Suppressor macrophage treated with lipopolysaccharide for 1 hour (primary cell): Measurements from ENCODE around the gene NBDY.
"Not testable (repeated sequence)": the region's sequence is repeated elsewhere in the genome, so short reads cannot be mapped to it uniquely, and the experiment has no call there.

ENCODE experiments used
- DNase-seq, 3 donors: peaks; one replicate each; pipeline ENCODE4 v3.0.0-alpha.2; 2020 to 2022

NBDY gene

GRCh38 chrX:56764975-56765791 lies 36.1 kb downstream of the NBDY start:
- DNase-seq: peak in 1 of 3 donors; percentile 6

- peak; percentile 45 to 56 (median 49) for DNase-seq
Measured at GRCh38 chrX:56765811-56766553, 36.9 kb downstream of the NBDY start.

GRCh38 chrX:56766554-56767347 lies 37.7 kb downstream of the NBDY start:
- DNase-seq: no peak

- not testable (repeated sequence) for DNase-seq
Measured at GRCh38 chrX:56767348-56768119, 38.5 kb downstream of the NBDY start.

GRCh38 chrX:56768120-56768660 lies 39.1 kb downstream of the NBDY start:
- not testable (repeated sequence) for DNase-seq

GRCh38 chrX:56772675-56773521 lies 43.9 kb downstream of the NBDY start:
- not testable (repeated sequence) for DNase-seq

GRCh38 chrX:56773522-56774060 lies 44.5 kb downstream of the NBDY start:
- DNase-seq: not testable (repeated sequence)

GRCh38 chrX:56778099-56778923 lies 49.3 kb downstream of the NBDY start:
- DNase-seq: not testable (repeated sequence)

GRCh38 chrX:56778924-56779468 lies 50.0 kb downstream of the NBDY start:
- DNase-seq: not testable (repeated sequence)

- not testable (repeated sequence) for DNase-seq
Measured at GRCh38 chrX:56780681-56781649, 51.9 kb downstream of the NBDY start.

GRCh38 chrX:56782352-56782751 lies 53.3 kb downstream of the NBDY start:
- peak; percentile 22 to 40 (median 35) for DNase-seq

GRCh38 chrX:56782791-56783449 lies 53.9 kb downstream of the NBDY start:
- DNase-seq: no peak

GRCh38 chrX:56783450-56783831 lies 54.4 kb downstream of the NBDY start:
- no peak for DNase-seq

GRCh38 chrX:56783996-56784620 lies 55.1 kb downstream of the NBDY start:
- DNase-seq: no peak

GRCh38 chrX:56784666-56785065 lies 55.6 kb downstream of the NBDY start:
- DNase-seq: no peak

GRCh38 chrX:56785442-56785841 lies 56.4 kb downstream of the NBDY start:
- DNase-seq: no peak
